ENCODE results near the gene BCAS4. TPM values are rescaled to one million over a fixed set of nuclear protein-coding genes. Genes with fewer than 3 reads are reported as not detected.

BCAS4 gene
- total RNA-seq, 1 donor from 2014 or later, result 2.6 TPM

DNA sequence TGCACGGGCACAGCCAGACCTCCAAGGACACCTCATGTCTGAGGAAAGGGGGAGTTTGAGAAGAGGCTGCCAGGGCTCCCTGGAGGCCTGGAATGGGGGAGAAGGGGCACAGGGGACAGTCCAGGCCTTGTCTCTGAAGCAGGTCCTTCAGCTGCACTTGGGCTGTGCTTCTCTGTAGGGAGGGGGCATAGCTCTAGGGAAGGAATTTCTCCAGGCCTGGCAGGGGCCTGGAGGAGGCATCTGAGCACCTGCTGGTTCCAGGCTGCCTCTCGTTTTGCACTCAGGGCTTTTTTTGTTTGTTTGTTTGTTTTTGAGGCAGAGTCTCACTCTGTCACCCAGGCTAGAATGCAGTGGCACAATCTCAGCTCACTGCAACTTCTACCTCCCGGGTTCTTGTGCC, 67.7 kb downstream of the BCAS4 start:
- no peak for ATAC-seq (ENCODE audit: poor library complexity)
- no peak for DNase-seq
- intact Hi-C loops (cut with DNase I), result no loop called here

DNA sequence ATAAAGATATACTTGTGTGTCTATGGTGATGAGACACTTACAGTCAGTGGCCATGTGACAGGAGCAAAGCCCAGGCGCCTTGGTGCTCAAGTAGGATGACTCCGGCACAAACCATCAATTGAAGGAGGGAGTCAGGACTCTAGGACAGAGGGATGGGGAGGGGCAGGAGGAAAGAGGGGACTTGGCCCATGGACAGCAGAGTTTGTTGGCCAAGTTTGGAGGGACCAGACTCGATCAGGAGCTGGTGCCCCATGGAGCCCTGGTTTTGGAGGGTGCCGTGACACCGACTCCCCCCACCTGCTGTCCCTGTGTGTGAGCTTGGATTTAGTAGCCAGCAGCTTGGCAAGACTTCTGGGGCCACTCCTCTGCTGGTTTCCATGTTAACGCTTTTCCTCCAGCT, 70.3 kb downstream of the BCAS4 start:
- intact Hi-C loops (cut with DNase I), result no loop called here
- DNase-seq (no peak), ATAC-seq (ENCODE audit: poor library complexity) (no peak)

DNA sequence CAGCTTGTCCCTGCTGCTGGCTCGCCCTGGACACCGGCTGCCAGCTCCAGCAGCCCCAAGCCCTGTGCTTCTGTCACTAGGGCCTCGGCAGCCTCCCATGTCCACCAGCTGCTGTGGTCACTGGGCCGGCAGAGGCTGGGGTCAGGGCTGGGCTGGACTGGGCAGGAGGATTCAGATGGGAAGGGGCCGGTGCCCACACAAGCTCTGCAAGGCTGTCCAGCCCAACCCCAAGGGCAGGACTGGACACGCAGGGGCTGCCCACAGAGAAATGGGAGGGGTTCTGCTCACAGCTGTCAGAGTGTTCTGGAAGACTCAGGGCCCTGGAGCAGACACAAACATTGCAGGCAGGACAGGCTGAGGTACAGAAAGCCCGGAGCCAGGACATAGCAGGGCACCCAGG, 70.7 kb downstream of the BCAS4 start:
- intact Hi-C loops (cut with DNase I), result no loop called here
- DNase-seq (no peak), ATAC-seq (ENCODE audit: poor library complexity) (no peak)

GRCh38 chr20:50866036-50866685, 71.3 kb downstream of the BCAS4 start:
- intact Hi-C loops (cut with DNase I), result no loop called here
- DNase-seq, result no peak
- ATAC-seq (ENCODE audit: poor library complexity), result no peak

- no peak for ATAC-seq (ENCODE audit: poor library complexity)
- DNase-seq, result no peak
- intact Hi-C loops (cut with DNase I), result no loop called here
Observed at GRCh38 chr20:50866831-50867230, 72.0 kb downstream of the BCAS4 start.

GRCh38 chr20:50867805-50868204, 72.9 kb downstream of the BCAS4 start:
- intact Hi-C loops (cut with DNase I), result no loop called here

GRCh38 chr20:50868509-50869495, 73.9 kb downstream of the BCAS4 start:
- ATAC-seq (ENCODE audit: poor library complexity), result no peak
- DNase-seq, result no peak
- intact Hi-C loops (cut with DNase I), result no loop called here

More at GRCh38 chr20:50867805-50868204, 72.9 kb downstream of the BCAS4 start:
- ATAC-seq (ENCODE audit: poor library complexity), result no peak
- no peak for DNase-seq

GRCh38 chr20:50870561-50871161, 75.8 kb downstream of the BCAS4 start:
- ATAC-seq (ENCODE audit: poor library complexity) (no peak), DNase-seq (no peak)
- intact Hi-C loops (cut with DNase I), result no loop called here

GRCh38 chr20:50872560-50873425, 77.9 kb downstream of the BCAS4 start:
- intact Hi-C loops (cut with DNase I), result no loop called here
- no peak for ATAC-seq (ENCODE audit: poor library complexity)
- no peak for DNase-seq

- ATAC-seq (ENCODE audit: poor library complexity) (no peak), DNase-seq (no peak)
- intact Hi-C loops (cut with DNase I), result no loop called here
Observed at GRCh38 chr20:50873585-50873984, 78.7 kb downstream of the BCAS4 start.

DNA sequence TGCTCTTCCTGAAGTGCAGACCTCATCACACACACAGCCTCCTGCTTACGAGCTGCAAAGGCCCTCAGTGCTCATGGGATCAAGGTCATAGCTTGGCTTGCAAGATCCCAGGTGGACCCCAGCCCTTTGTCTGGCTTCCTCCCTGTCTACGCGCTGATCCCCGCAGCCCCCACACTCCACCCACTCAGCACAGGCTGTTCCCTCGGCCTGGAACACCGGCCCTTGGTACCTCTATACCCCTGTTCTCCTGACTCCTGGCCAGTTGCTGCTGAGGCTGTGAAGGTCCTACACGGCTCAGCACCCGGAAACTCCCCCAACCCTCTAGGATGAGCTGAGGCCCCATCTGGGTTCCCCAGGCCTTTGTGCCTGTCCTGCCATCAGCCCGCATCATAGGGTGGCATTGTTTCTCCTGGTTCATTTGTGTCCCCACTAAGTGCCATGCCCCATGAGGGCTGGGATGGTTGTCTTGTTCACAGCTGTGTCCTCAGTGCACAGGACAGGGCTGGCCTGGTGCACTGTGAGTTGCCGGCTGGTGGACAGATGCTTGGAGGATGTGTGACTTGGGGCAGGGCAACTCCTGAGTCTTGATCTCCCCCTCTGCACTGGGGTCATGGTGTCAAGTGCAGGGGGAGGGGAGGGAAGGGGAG, 79.4 kb downstream of the BCAS4 start:
- DNase-seq (no peak), ATAC-seq (ENCODE audit: poor library complexity) (no peak)
- intact Hi-C loops (cut with DNase I), result no loop called here

DNA sequence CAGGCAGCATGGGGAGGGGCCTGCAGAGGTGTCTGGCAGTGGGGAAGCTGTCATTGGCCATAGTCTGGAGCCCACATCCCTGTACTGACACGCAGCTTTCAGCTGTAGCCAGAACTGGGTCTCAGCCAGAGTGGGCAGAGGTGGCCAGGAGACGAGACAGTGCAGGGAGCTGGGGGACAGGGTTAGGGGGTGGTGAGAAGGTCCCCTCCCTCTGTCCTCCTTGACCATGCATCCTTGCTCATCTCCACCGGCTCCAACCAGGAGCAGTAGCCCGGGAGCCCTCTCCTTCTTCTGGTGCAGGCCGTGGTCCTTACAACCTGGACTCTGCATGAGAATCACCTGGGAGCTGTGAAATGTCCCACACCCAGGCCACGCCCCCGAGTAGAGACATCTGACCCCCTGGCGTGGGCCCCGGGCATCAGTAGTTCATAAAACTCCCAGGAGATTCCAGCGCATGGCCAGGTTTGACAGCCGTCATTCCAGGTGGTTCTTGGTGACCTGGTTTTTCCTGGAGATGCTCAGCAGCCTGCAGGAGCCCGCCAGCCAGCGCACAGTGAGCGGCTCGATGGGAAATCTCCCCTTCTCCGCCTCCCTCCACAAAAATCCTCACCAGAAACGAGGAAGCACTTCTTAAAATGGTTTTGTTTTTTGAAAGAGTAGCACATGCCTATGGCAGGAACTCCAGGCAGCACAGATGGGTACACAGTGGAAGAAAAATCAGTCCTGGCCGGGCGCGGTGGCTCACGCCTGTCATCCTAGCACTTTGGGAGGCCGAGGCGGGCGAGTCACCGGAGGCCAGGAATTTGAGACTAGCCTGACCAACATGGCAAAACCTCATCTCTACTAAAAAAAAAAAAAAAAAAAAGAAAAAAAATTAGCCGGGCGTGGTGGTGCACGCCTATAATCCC, 80.2 kb downstream of the BCAS4 start:
- intact Hi-C loops (cut with DNase I), result no loop called here
- no peak for DNase-seq
- ATAC-seq (ENCODE audit: poor library complexity), result no peak

GRCh38 chr20:50876063-50876685, 81.3 kb downstream of the BCAS4 start:
- intact Hi-C loops (cut with DNase I), result no loop called here
- DNase-seq (no peak), ATAC-seq (ENCODE audit: poor library complexity) (no peak)

DNA sequence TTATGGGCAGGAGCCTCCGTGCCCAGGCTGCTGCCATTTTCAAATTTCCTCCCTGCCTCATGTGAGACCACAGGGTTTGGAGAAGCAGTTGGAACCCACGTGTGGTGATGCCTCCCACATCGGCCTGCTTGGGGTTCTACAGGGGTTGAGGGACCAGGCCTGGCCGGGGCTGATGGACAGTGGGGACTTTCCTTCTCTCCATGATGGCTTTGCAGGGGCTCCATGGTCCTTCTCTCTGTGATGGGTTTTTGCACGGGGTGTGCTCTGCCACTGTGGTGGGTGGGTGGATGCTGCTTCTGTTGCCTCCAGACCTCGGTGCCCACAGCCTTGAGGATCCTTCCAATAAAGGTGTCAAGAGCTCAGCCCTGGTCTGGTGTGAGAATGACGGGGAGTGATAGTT, 82.0 kb downstream of the BCAS4 start:
- intact Hi-C loops (cut with DNase I), result no loop called here
- ATAC-seq (ENCODE audit: poor library complexity), result no peak
- DNase-seq, result no peak

- DNase-seq (no peak), ATAC-seq (ENCODE audit: poor library complexity) (no peak)
- intact Hi-C loops (cut with DNase I), result no loop called here
Observed at GRCh38 chr20:50877232-50877743, 82.4 kb downstream of the BCAS4 start.

DNA sequence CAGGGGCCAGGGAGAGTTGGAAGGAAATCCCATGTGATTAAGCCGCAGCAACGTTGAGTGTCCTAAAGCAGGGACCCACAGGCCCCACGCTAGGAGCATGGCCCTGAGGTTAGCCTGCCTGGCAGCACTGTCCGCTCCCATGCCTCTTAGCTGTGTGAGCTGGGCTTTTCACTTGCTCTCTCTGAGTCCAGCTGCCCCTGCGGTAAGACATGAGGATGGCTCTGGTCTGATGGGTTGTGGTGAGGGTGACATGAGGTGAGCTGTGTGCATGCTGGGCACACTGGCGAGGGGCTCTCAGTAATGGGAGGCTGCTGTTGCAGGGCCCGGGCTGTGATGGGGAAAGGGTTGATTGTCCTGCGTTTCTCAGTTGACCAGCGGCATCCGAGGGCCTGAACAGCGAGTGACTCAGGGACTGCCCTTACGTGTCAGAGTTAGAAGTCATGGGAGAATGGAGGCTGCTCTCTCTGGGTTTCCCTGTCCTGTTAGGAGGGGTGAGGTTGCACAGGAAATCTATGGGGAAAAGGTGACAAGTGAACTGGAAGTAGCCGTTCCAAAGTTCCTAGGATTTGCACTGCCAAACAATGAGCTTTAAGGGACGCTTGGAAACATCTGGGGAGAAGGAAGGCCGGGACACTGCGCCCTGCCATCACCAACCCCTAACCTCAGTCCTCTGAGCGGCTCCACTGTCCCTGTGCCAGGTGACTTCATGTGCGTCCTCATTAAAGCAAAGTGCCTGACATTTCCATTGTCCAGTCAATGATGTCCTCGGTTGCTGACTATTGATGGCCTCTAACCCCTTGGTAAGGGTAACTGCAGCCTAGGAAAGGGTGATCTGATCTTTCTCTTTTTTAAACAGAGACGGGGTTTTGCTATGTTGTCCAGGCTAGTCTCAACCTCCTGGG, 85.0 kb downstream of the BCAS4 start:
- intact Hi-C loops (cut with DNase I), result no loop called here
- no peak for DNase-seq
- ATAC-seq (ENCODE audit: poor library complexity), result no peak
